T-helper 2 cell treated with Interferon-gamma antibody and Interleukin-4, amounts not matched to agents 100 ng/mL and 5 ng/mL, for 36 hours (primary cell): ENCODE measurements around the gene TPRA1. TPM values are rescaled to one million over a fixed set of nuclear protein-coding genes. Genes with fewer than 3 reads are reported as not detected.
"Not testable (repeated sequence)": the region's sequence is repeated elsewhere in the genome, so short reads cannot be mapped to it uniquely, and the experiment has no call there.

Experiments used
- intact Hi-C: fragments of 100-400 bp; cut with micrococcal nuclease; formaldehyde crosslinking; loops from one replicate; pipeline ENCODE4 v1.15.1; 2023
- total RNA-seq: library from RNA; stranded (reverse); gene quantifications from 2 replicates; pipeline ENCODE4 v1.2.3, GENCODE V29; 2022

Gene TPRA1
- total RNA-seq, 1 donor from 2014 or later = 31.1 TPM

DNA sequence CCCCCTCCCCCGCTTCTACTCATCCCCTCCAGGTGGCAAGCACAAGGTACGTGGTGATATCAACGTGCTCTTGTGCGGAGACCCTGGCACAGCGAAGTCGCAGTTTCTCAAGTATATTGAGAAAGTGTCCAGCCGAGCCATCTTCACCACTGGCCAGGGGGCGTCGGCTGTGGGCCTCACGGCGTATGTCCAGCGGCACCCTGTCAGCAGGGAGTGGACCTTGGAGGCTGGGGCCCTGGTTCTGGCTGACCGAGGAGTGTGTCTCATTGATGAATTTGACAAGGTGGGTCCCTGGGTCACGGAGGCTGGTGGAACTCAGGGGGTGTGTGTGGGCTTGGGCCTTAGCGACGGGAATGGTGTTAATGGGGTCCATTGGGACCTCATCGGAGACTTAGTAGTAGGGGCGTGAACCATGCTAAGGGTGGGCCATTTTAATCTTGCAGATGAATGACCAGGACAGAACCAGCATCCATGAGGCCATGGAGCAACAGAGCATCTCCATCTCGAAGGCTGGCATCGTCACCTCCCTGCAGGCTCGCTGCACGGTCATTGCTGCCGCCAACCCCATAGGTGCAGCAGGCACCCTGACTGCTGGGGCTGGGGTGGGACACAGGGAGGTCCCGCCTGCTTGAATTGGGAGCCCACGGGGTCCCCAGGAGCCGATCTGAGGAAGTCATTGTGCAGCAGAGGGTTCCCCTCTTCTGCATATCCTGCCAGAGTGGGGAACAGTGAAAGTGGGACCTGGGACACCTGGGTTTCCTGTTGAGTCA is 26.5 kb upstream of the TPRA1 start:
- intact Hi-C loops = no loop called here

DNA sequence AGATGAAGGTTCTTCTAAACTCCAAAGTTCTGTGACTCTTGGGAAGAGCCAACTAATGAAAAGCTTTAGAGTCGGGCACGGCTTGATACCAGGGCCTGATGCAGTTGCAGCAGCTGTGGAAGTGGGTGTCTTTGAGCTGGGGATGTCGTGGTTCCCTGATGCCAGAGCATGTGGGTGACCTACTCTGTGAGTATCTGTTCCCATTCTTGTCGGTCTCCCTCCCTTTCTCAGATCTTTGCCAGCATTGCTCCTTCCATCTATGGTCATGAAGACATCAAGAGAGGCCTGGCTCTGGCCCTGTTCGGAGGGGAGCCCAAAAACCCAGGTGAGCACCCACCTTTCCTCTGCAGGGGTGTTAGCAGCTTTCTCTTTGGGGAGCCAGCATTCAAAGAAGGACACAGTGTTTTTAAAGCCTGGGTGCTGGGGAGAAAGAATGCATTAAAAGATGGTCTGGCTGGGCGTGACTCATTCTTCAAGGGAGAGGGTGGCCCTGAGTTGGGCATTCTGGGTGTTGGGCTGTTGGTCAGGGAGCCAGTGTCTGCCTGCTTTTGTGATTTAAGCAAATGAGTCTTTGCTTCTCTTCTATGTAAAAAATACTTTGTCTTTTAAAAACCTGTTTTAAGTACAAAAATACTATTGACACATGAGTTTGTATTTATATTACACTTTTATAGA is 25.2 kb upstream of the TPRA1 start:
- intact Hi-C loops = no loop called here

DNA sequence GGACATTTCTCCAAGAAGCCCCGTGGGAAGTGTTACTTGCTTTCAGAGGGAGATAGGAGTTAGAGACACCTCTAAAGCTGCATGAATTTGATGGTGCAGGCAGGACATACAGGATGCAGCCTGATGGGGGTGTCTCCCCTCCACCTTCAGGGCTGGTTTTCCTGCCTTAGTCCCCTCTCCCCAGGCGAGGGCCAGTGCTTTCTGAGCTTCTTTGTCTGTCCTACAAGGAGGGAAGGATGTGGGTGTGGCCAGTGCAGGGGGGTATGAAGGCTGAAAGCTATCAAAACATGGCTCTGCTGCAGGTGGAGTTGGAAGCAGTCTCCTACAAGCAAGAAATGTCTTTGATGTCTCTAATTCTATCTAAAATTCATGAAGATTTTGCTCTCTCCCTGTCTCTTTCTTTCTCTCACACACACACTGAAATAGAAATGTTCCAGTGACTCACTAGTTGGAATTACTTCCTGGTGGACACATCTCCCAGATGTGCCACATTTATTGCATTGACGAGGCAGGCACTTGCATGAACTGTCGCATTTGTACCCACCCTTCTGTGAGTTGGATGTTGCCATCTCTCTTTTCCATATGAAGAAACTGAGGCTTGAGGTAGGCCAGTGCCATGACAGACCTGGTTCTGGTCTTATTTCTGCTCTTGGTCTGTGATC is 24.5 kb upstream of the TPRA1 start:
- intact Hi-C loops = no loop called here

DNA sequence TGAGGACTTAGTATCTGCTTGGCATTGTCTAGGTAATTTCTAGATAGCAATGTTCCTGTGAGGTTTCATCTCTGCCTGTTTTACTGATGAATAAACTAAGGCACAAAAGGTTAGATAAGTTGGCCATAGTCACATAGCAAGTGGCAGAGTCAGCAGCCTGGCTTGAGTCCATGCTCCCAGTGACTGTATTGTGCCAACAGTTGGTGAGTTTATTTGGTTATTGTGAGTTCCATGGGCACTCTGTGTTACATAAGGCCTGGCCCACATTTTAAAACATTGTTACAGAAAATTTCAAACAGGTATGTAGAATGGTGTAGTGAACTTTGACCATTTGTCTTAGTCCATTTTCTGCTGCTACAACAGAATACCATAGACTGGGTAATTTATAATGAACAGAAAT is 22.9 kb upstream of the TPRA1 start:
- intact Hi-C loops = no loop called here

DNA sequence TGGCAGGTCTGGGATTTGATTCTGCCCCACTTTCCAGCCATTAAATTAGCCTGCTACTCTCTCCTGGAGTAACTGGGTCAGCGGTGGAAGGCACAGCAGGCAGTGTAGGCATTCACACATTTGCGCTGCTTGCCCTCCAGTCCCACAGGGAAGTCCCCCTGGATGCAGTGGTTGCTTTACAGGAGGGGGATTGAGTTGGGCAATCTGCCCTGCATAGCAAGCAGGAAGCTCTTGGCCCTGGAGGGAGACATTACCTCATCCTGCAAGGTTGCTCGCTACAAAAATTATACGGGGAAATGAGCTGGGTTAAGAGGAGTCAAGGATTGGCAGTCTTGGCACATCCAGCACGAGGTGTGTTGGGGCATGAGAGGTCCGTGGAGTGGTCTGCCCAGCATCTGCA is 22.4 kb upstream of the TPRA1 start:
- intact Hi-C loops = no loop called here

DNA sequence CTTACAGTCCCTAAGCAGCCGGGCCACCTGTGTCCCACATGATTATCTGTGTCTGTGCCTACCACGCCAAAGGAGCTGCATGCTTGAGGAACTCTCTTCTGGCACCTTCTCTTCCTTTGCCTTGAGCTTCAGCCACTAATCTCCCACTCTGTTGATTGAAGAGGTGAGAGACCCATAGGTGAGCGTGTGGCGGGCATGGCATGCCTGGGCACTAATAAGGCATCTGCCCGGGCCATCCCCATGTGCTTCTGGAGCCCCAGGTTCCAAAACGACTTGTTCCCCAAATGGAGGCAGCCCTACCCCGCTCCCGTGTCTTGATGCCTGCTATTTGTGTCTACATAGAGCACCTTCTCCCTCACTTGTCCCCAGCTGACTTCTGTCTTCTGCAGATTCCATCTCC is 20.7 kb upstream of the TPRA1 start:
- intact Hi-C loops = no loop called here

DNA sequence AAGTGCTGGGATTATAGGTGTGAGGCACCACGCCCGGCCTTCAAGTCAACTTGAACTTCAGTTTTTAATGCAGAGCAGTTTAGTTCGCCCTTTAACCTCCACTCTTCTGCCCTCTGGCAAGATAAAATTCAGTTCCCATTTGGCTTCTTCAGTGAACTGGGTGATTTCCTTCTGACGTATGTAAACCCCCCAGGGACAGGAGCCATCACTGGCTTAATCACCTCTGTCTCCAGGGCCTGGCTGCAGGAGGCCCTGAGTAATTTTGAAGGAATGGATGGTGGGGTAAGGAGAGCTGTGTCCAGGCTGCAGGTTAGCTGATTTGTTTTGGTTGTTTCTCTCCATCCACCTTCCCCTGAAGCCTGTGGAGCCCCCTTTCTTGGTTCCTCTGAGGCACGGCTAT is 19.6 kb upstream of the TPRA1 start:
- intact Hi-C loops = no loop called here

DNA sequence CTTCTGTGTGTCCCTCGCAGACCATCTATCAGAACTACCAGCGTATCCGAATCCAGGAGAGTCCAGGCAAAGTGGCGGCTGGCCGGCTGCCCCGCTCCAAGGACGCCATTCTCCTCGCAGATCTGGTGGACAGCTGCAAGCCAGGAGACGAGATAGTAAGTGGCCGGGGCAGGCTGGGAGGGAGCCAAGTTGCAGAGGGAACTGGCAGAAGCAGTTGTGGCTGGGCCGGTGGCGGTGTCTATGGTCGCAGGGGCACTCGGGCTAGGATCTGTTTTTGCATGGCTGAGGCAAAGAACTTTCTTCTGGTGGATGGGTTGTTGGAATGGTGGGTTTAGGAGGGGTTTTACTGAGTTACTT is 17.8 kb upstream of the TPRA1 start:
- intact Hi-C loops = no loop called here

DNA sequence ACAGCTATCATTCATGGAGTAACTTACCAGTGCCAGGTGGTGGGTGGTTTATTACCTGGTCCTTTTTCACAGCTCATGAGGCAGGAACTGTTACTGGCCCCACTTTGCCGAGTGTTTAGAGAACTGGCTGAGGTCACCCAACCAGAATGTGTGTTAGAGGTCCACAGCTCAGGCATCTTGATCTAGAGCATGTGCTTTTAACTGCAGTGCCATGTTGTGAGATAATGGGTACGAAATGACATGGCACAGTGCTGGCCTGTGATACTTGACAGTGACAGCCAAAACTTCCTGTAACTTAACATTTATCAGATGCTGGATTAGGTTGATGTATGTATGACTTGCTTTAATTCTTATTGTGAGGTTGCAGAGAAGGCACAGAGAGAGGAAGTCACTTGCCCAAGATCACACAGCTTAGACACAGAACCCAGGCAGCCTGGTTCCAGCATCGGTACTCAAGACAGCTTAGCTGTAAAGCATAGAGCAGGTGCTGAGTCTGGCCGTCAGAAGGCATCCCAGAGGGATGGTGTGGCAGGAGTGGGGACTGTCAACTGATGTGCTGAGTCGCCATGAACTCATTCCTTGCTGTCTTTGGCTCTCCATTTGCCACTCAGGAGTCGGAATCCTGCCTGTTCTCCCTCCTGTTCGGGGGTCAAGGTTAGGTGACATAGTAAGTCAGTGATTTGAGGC is 17.3 kb upstream of the TPRA1 start:
- intact Hi-C loops = no loop called here

DNA sequence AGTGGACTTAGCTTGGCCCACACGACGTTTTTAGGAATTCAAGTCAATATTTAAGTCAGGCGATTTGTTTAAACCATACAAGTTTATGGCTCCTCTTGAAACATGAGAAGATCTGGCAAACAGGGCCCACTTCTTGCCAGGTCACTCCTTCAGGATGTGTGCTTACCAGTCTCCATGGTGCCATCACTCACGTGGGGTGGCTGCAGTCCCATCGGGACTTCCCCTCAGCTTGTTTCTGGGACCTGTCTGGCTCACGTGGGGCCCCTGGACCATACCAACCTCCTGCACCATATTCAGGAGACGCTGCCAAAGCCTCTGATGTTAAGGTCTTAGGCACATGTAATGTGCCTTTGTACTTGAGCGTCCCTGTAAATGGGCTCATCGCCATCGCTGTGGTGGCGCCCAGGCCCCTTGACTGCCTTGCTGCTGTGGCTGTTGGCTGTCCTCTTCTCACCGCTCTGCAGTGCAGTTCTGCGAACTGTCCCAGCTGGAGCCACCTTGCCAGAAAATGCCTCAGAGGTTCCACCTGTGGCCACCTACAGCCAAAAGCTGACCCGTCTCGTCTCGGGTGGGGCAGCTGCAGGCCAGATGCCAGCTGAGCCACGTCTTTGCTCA is 16.6 kb upstream of the TPRA1 start:
- intact Hi-C loops = no loop called here

DNA sequence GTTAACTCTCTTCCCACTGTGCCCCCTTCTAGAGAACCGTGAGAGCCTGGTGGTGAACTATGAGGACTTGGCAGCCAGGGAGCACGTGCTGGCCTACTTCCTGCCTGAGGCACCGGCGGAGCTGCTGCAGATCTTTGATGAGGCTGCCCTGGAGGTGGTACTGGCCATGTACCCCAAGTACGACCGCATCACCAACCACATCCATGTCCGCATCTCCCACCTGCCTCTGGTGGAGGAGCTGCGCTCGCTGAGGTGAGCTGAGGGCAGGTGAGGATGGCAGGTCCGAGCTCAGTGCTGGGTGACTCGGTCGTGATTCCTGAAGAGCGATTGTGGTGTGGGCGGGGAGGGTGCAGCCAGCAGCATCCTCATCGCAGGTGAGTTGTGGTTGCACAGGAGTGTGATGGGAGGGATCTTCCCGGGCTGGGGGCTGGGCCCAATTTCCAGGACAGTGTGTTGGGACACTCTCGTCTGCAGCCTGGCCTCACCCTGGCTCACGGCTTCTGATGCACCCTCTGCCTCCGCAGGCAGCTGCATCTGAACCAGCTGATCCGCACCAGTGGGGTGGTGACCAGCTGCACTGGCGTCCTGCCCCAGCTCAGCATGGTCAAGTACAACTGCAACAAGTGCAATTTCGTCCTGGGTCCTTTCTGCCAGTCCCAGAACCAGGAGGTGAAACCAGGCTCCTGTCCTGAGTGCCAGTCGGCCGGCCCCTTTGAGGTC is 15.7 kb upstream of the TPRA1 start:
- intact Hi-C loops = no loop called here

DNA sequence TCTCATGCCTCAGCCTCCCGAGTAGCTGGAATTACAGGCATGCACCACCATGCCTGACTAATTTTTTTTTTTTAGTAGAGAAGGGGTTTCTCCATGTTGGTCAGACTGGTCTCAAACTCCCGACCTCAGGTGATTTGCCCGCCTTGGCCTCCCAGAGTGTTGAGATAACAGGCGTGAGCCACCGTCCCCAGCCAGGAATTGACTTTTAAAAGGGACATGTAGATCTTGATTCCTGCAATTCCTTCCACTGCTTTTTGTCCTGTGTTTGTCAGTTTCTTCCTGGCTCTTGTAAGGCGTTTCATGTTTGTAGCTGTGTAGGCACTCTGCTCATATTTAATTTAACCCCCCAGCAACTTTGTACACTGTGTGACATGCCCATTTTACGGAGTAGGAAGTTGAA is 15.0 kb upstream of the TPRA1 start:
- intact Hi-C loops = not testable (repeated sequence)

DNA sequence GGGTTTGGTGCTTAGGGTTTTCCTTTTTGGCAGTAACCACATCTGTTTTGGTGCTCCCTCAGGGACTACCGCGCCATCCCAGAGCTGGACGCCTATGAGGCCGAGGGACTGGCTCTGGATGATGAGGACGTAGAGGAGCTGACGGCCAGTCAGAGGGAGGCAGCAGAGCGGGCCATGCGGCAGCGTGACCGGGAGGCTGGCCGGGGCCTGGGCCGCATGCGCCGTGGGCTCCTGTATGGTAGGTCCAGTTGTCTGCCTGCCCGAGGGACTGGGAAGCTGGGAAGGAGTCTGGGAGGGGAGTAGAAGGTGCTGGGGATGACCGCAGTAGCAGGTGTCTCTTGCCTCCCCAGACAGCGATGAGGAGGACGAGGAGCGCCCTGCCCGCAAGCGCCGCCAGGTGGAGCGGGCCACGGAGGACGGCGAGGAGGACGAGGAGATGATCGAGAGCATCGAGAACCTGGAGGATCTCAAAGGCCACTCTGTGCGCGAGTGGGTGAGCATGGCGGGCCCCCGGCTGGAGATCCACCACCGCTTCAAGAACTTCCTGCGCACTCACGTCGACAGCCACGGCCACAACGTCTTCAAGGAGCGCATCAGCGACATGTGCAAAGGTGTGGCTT is 14.1 kb upstream of the TPRA1 start:
- intact Hi-C loops = no loop called here

DNA sequence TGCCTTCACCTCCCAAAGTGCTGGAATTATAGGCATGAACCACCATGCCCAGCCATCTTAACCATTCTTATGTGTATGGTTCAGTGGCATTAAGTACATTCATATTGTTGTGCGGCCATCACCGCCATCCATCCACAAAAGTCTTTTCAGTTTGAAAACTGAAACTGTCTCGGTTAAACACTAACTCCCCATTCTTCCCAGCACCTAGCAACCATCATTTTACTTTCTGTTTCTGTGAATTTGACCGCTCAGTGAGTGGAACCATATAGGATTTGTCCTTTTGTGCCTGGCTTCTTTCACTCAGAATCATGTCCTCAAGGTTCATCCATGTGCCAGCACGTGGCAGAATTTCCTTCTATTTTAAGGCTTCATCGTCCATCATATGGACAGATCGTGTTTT is 13.5 kb upstream of the TPRA1 start:
- intact Hi-C loops = no loop called here

DNA sequence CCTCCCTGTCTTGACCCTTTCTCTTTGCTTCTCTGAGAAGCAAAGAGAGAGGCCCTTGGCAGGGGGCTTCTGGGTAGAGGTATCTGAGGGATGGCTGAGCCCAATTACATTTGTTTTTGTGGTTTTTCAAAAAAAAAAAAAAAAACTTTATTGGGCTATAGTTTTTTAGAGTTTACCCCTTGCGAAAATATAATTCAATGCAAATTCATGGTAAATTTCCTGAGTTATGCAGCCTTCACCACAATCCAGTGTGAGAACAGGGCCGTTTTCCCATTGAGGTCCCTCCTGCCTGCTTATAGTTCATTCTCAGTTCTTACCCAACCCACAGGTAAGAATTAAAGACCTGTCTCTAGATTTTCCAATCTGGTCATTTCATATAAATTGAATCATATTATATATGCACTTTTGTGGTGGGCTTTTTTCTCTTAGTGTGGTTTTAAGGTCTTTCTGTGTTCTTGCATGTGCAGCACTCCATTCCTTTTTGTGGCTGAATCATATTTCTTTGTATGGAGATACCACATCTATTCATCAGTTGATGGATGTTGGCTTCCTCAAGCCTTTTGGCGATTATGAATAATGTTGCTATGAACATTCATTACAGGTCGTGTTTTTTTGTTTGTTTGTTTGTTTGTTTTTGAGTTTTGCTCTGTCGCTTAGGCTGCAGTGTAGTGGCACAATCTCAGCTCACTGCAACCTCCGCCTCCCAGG is 10.4 kb upstream of the TPRA1 start:
- intact Hi-C loops = no loop called here

DNA sequence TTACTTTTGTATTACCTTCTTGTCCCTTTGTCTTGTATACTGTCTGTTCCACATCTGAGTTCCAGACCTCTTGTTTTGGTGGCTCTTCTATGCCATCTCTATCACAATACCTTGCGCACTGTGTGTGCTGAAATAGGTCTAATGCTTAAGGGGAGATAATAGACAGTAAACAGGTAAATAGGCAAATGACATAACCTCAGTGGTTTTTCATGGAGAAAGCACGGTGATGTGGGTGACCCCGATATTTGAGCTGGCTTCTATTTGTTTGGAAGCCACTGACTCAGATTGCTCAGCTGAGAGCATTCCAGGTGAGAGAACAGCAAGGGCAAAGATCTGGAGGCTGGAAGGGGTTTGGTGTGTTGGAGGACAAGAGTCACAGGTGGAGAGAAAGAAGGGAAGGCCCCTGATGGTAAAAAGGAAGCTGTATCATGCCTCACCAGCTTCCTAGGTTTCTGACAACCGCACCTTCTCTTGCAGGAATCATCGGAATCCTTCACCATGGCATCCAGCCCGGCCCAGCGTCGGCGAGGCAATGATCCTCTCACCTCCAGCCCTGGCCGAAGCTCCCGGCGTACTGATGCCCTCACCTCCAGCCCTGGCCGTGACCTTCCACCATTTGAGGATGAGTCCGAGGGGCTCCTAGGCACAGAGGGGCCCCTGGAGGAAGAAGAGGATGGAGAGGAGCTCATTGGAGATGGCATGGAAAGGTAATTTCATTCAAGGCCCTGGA is 8.5 kb upstream of the TPRA1 start:
- intact Hi-C loops = loop anchor here (1.0 to 10.0 kb wide), 6 partner anchors 9 to 1514 kb away; partner anchors contain the start of genes ABTB1, MGLL, SEC61A1 and SLC41A3

DNA sequence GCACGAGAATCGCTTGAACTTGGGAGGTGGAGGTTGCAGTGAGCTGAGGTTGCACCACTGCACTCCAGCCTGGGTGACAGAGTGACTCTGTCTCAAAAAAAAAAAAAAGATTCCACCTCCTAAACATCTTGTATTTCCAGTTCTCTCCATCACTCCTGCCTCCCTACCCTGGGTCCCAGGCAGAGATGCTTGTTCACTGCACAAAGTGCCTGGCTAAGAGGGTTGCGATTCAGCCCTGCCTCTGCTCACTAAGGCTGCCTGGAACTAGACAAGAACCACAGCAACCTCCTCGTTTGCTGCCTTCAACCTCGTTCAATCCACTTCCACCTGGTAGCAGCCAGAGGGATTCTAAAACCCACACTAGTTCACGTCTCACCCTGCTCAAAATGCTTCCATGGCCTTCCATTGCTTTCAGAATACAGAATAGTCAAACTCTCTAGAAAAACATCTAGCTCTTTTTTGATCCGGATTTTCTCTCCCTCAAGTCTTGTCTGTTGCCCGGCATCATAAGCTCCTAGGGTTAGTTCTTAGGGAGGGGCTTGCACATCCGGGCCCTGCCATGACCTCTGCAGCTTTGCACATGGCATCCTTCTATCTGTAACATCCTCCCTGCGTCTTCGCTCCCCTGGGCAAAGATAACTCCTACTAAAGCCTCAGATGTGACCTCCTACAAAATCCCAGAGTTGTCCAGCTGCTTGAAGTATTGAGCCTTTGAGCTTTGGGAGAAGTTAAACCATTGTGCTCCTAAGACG is 6.7 kb upstream of the TPRA1 start:
- intact Hi-C loops = loop anchor here (10.0 kb wide), 1 partner anchor 1512 kb away; the partner anchor contains the start of gene SLC41A3

DNA sequence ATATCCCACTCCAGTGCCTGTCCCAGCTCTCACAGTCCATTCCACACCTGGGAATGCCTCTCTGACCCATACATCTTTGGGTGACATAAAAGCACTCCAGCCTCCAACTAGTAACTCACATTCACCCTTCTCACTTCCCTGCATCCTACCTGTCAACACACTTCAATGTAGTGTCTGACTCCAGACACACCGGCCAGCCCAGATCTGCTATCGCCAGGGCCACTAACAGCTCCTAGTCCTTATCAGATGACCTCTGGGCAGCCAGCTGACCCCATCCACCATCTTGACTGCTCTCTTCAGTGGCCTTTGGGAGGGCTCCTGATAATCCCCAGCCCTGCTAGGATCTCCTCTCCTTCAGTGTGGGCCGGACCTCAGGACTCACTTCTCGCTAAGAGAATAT is 4.8 kb upstream of the TPRA1 start:
- intact Hi-C loops = loop anchor here (10.0 kb wide), 1 partner anchor 1511 kb away; the partner anchor contains the start of gene SLC41A3
